HuH-7.5 (cell line): ENCODE results near the gene VCL.

Source experiments
- DNase-seq: peaks from one replicate; pipeline ENCODE4 v3.0.0; 2011; ENCODE audit warnings: low spot score

The VCL gene

GRCh38 chr10:74151879-74152722, 154.2 kb downstream of the VCL start:
- no peak for DNase-seq

- DNase-seq: no peak
These were observed 155.2 kb downstream of the VCL start for GRCh38 chr10:74153123-74153522.

- no peak for DNase-seq
These were observed 155.8 kb downstream of the VCL start for GRCh38 chr10:74153676-74154075.

GRCh38 chr10:74156919-74157289, 159.0 kb downstream of the VCL start:
- DNase-seq: no peak

GRCh38 chr10:74160013-74160412, 162.1 kb downstream of the VCL start:
- DNase-seq: no peak

- no peak for DNase-seq
These were observed 165.6 kb downstream of the VCL start for GRCh38 chr10:74163319-74164068.

- no peak for DNase-seq
These were observed 167.0 kb downstream of the VCL start for GRCh38 chr10:74164716-74165529.

- DNase-seq: no peak
These were observed 167.6 kb downstream of the VCL start for GRCh38 chr10:74165530-74165901.

GRCh38 chr10:74167443-74167842, 169.5 kb downstream of the VCL start:
- no peak for DNase-seq
